NCI-H2171 treated with DMSO at 0.1 percent for 48 hours (cell line): Measurements from ENCODE around the gene FRAS1.
"Not testable (repeated sequence)": the region's sequence is repeated elsewhere in the genome, so short reads cannot be mapped to it uniquely, and the experiment has no call there.

ENCODE experiments used
- DNase-seq: peaks from one replicate; lab custom pipeline; 2025; lab: John Stamatoyannopoulos, UW

Gene FRAS1

DNA sequence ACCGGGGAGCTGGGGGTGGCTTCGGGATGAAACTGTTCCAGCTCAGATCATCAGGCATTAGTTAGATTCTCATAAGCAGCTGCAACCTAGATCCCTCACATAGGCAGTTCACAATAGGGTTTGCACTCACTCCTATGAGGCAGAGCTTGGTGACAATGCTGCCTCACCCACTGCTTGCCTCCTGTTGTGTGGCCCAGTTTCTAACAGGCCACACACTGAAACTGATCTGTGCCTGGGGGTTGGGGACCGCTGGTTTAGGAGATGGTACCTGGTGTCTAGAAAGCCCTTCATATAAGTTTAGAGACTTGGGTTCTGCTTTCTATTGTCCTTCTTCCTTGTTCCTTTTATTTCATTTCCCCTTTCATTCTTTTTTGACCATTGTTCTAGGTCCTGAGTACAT lies 234.2 kb downstream of the FRAS1 start:
- no peak for DNase-seq

- DNase-seq: no peak
Observed at GRCh38 chr4:78292341-78292740, 235.2 kb downstream of the FRAS1 start.

DNA sequence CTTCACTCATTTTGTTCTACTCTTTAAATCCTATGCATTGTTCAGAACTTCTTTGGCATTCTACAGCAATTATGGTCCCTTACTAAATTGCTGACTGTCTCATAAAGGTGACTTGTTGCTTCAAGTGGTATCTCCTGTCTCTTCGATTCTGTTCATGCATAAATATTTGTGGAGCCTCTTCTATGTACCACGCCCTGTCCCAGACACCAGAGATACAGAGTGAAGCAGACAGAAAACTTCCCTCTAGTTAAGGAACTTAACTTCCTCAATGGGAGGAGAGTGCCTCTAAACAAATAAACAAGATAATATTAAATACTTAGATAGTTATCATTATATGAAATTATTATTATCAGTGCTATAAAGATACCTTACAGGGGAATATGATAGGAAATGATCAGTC lies 235.7 kb downstream of the FRAS1 start:
- DNase-seq: no peak

- no peak for DNase-seq
Observed at GRCh38 chr4:78293348-78293747, 236.2 kb downstream of the FRAS1 start.

- no peak for DNase-seq
Observed at GRCh38 chr4:78293821-78294301, 236.7 kb downstream of the FRAS1 start.

DNA sequence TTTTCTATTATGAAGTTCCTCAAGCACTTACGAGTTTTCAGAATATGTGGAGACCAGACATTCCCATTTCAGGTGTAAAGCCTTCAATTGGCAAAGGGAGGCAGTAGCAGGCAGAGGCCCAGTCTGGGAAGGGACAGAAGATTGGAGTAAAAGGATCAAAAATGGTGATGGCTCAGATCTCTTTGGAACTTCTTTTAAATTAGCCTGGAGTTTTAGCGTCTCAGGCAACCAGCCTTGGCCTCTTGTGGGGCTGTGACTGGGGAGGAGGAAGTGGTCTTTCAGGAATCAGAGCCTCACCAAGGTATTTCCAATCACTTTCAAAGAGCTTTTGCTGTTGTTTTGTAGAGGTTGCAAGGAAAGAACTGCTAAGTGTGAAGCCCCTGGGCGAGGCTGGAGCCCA lies 239.1 kb downstream of the FRAS1 start:
- no peak for DNase-seq

- DNase-seq: no peak
Observed at GRCh38 chr4:78297116-78297800, 240.1 kb downstream of the FRAS1 start.

GRCh38 chr4:78298618-78299017 lies 241.5 kb downstream of the FRAS1 start:
- no peak for DNase-seq

GRCh38 chr4:78299565-78299972 lies 242.4 kb downstream of the FRAS1 start:
- no peak for DNase-seq

- DNase-seq: not testable (repeated sequence)
Observed at GRCh38 chr4:78307263-78307662, 250.1 kb downstream of the FRAS1 start.

DNA sequence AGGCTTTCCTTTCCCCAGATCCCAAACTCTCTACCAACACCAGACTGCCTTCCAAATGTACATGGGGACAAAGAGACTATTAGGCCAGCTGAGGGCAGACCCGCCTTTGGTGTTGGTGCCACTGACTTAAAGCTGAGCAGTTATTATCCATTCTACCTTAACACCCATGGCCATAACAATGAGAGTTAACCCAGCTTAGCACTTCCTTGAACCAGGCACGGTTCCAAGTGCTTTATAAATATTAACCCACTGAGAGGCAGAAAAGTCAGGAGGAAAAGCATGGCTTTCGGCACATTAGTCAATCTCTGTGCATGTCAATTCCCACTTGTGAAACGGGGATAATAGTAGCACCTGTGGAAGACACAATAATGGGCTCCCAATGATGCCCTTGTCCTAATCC lies 251.4 kb downstream of the FRAS1 start:
- no peak for DNase-seq

GRCh38 chr4:78309352-78309751 lies 252.2 kb downstream of the FRAS1 start:
- no peak for DNase-seq

GRCh38 chr4:78310007-78310739 lies 253.1 kb downstream of the FRAS1 start:
- no peak for DNase-seq

- no peak for DNase-seq
Observed at GRCh38 chr4:78310740-78311115, 253.6 kb downstream of the FRAS1 start.

DNA sequence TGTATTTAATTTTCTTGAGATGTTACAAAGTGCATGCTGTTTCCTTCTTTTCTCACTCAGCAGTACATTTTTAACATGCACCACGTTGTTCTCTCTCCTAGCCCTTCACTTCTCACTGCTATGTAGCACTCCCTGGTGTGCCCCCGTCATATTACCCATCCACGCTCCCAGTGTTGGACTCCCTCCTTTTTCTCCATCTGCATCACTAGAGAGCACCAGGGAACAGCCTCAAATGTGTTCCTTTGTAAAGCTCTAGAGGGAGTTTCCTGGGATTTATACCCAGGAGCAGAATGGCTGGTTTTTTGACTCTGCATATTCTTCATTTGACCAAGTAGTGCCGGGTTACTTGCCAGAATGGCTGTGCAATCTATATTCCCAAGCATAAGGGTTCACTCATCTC lies 254.2 kb downstream of the FRAS1 start:
- no peak for DNase-seq

GRCh38 chr4:78312989-78313753 lies 256.0 kb downstream of the FRAS1 start:
- DNase-seq: no peak

DNA sequence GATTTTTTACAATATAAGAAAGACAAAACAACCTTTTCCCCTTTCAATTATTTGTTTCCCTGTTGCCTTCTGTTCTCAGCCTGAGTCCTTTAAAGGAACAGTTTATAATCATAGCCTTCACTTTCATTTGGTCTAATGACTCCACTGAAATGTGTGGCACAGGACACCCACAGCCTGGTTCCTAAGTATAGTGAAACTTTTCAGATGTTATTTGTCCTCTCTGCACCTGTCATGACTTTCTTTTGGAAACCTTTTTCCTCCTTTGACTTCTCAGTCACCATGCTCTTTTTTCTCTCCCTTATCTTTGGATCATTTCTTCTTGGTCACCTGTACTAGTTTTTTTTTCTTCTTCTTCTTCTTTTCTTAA lies 256.6 kb downstream of the FRAS1 start:
- no peak for DNase-seq

DNA sequence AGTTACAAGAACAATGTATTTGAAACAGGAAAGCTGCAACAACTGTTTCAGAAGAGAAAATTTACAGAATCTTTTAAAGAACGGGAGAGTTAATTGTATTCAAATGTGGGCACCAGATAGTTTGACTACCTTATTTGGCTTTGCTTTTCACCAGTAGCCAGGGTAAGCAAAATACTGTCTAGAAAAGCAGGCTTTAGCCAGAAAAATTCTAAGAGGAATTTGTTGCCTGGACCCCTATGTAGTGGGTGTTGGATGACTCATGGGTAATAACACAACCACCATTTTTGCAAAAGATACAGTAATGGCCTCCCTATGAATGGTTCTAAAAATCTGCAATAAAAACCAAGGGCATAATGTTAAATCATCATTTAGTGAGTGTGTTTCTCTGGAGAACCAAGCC lies 261.0 kb downstream of the FRAS1 start:
- DNase-seq: no peak

- DNase-seq: no peak
Observed at GRCh38 chr4:78320349-78320935, 263.3 kb downstream of the FRAS1 start.

DNA sequence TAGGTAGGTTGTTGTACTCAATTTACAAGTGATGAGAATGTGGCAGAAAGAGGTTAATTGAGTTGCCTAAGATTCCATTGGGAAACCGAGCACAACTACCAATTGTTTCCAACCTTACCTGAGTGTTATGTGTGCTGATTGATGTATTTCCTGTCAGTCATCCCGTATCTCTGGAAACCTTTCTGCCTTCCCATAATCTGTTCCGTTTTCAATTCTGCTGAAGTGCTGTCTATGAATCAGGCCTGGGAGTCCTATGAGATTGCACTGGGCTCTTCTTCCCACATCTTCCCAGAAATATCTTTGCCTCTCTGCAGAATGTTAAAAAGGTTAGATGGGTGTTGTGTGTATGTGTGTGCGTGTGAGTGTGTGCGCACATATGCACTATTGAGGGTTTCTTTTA lies 264.9 kb downstream of the FRAS1 start:
- DNase-seq: no peak

DNA sequence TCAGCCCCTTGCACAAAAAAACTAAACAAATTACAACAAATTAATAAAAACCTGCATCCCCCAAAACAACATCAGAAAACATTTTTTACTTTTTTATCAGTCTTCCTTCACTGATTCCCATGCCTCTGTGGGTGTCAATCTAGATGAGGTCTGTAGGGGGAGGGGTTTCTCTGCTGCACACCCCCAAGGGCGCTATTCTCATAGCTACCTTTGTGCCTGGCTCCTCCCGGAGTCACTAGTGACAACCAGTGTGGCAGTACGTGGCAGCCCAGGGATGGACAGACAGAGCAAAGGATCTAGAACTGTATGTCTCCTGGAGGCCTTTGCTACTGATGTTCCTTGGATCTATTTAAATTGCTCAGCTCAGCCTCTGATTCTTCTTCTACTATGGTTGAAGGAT lies 266.3 kb downstream of the FRAS1 start:
- no peak for DNase-seq

DNA sequence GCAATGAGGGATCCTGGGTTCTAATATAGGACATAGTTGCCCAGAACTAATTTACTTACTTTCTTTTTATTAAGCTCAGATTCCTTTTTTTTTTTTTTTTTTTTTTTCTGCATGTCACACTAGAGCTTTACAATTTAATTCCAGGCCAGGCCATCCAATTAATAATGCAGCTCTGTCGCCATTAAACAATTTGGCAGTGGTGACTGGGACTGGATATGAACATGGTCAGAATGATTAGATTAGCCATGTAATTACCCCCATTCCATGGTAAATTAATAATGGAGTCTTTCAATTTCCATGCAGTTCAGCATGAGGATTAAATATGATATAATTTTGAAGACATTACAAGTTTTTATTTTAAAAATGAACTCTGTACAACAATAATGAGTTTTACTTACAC lies 267.5 kb downstream of the FRAS1 start:
- no peak for DNase-seq
